Measurements from ENCODE around the gene LMLN. TPM values are rescaled to one million over a fixed set of nuclear protein-coding genes. Genes with fewer than 3 reads are reported as not detected.
"Not testable (repeated sequence)": the region's sequence is repeated elsewhere in the genome, so short reads cannot be mapped to it uniquely, and the experiment has no call there.

Gene LMLN, protein sequence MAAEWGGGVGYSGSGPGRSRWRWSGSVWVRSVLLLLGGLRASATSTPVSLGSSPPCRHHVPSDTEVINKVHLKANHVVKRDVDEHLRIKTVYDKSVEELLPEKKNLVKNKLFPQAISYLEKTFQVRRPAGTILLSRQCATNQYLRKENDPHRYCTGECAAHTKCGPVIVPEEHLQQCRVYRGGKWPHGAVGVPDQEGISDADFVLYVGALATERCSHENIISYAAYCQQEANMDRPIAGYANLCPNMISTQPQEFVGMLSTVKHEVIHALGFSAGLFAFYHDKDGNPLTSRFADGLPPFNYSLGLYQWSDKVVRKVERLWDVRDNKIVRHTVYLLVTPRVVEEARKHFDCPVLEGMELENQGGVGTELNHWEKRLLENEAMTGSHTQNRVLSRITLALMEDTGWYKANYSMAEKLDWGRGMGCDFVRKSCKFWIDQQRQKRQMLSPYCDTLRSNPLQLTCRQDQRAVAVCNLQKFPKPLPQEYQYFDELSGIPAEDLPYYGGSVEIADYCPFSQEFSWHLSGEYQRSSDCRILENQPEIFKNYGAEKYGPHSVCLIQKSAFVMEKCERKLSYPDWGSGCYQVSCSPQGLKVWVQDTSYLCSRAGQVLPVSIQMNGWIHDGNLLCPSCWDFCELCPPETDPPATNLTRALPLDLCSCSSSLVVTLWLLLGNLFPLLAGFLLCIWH
- total RNA-seq = 5.1 and 8.0 TPM in 2 replicates
- polyA plus RNA-seq (2012) = 5.7 TPM

GRCh38 chr3:197959891-197960693 is at the start of gene LMLN:
Gene LMLN, plus strand, starts transcription at chr3:197960217. Its CDS starts 29 bp downstream, at chr3:197960246.
- peak; percentile 97 for DNase-seq (ENCODE audit: low read depth)

GRCh38 chr3:197912741-197913476 is 47.1 kb upstream of the LMLN start:
- DNase-seq (ENCODE audit: low read depth) = no peak

DNA sequence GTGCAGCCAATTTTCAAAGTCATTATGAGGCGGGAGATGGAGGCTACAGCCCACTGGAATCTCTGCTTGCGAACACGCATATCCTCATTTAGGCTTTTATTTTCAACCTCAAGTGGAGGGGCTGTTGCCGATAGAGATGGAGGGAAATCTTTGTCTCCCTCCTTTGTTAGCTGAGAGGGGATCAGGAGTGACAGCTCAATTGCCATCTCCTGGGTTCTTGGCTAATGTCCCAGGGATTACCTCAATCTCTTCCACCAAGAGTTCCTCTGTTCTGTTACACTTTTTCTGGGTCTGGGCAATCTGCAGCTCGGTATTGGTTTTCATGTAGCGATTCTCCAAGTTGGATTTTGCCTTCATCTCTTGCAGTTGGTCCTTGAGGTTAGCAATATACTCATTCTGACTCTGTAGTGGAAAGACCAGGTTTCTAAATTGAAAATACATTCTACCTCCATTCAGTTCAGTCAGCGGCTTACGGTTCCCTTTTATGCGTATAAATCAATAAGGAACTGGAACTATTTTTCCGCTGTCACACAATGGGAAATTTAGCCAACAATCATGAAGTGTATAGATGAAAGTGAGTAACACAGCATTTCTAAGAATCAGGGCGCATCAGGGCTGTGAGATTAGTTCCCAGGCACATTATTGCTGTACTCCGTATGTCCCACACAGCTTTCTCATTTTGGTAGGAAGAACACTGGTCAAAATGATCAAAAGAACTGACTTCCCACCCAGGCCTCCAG is 46.2 kb upstream of the LMLN start:
- DNase-seq (ENCODE audit: low read depth) = no peak

DNA sequence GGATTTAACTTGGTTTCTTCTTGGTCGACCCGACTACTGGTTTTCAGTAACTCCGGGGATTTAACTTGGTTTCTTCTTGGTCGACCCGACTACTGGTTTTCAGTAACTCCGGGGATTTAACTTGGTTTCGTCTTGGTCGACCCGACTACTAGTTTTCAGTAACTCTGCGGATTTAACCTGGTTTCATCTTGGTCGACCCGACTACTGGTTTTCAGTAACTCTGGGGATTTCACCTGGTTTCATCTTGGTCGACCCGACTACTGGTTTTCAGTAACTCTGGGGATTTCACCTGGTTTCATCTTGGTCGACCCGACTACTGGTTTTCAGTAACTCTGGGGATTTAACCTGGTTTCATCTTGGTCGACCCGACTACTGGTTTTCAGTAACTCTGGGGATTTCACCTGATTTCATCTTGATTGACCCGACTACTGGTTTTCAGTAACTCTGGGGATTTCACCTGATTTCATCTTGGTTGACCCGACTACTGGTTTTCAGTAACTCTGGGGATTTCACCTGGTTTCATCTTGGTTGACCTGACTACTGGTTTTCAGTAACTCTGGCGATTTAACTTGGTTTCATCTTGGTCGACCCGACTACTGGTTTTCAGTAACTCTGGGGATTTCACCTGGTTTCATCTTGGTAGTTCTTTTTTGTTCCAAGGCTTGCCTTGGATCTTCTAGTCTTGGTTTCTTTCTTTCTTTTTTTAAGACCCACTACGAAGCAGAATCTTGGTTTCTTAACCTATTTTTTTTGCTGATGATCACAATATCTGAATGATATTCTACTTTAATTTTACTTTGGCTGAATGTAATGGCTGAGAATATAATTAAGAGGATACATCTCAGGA is 38.4 kb upstream of the LMLN start:
- DNase-seq (ENCODE audit: low read depth) = not testable (repeated sequence)

GRCh38 chr3:197926418-197926817 is 33.6 kb upstream of the LMLN start:
- no peak for DNase-seq (ENCODE audit: low read depth)

DNA sequence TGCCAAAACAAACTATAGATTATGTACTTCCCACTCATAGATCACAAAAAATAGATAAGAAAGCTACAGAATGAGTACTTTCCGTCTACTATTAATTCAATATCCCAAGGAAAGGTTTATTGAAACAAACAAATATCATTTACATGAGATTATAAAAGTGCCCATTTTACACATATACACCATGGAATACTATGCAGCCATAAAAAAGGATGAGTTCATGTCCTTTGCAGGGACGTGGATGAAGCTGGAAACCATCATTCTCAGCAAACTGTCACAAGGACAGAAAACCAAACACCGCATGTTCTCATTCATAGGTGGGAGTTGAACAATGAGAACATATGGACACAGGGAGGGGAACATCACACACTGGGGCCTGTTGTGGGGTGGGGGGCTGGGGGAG is 32.4 kb upstream of the LMLN start:
- not testable (repeated sequence) for DNase-seq (ENCODE audit: low read depth)

- no peak for DNase-seq (ENCODE audit: low read depth)
These were observed 23.1 kb upstream of the LMLN start for GRCh38 chr3:197936819-197937384.

DNA sequence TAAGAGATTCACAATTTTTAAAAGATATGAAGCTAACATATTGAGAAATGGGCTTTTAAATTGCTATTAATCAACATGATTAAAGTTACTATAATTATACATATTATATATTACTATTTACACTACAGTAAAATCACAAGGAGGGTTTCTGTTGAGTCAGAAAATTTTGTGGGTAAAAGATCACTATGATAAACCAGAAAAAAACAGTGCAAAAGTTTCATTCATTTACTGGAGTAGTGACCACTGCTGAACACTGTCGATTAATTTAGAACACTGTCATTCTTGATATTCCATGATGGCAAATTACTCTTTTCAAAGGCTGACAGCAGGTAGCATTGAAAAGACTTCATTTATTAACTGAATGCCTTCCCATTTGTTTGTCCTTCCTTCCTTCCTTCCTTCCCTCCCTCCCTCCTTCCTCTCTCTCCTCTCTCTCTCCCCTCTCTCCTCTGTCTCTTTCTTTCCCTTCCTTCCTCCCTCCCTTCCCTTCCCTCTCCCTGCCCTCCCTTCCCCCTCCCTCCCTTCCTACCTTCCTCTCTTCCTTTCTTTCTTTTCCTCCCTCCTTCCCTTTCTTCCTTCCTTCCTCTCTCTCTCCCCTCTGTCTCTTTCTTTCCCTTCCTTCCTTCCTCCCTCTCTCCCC is 19.2 kb upstream of the LMLN start:
- no peak for DNase-seq (ENCODE audit: low read depth)

DNA sequence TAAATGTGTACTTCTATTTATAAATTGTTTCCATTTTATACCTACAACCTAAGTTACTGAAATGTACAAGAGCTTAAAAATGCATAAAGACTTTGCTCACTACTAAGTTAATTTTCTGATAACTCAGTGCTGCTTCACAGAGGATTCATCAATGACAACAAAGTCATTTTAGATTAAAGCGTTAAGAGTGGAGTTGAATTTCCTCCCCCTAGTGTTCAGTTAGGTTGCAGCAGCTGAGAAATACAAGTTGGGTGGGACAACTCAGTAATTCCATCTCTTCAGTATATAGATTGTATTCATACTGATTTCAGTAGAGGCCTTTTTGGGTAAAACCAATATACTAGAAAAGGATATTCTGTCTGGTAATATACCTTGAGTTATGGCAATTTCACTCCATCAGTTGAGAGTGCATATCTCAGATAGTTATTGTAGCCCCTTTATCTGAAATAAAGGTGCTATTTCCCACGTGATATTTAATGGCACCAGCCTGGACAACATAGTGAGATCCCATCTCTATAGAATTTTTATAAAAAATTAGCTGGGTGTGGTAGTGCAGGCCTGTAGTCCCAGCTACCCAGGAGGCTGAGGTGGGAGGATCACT is 17.0 kb upstream of the LMLN start:
- peak; percentile 57 for DNase-seq (ENCODE audit: low read depth)

DNA sequence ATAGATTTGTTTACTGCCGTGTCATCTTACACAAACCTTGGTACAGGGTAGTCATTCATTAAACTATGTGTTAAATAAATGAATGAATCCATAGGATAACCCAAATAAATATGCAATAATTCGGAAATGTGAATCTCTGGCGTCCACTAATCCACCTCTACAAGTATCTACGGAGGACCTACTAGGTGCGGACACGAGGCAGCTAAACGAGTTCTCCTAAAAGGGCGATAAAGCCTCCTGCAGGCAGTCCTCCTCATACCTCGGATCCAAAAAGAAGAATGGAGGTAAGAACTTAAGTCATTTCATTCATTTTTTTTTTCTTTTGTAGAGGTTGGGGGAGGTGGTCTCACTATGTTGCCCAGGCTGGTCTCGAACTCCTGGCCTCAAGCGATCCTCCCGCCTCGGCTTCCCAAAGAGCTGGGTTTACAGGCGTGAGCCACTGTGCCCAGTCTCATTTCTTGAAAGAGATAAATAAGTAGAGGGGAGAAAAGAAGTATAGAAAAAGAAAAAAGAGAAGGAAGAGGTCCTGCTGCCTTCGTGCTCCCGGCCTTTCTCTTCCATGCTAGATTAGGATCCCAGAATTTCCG is 10.7 kb upstream of the LMLN start:
- DNase-seq (ENCODE audit: low read depth) = no peak

GRCh38 chr3:197949778-197950676 is 10.0 kb upstream of the LMLN start, which contains the start of gene RPL35A:
Gene RPL35A, plus strand, starts transcription at chr3:197950190. Its CDS starts 778 bp downstream, at chr3:197950968.
- DNase-seq (ENCODE audit: low read depth) = peak; percentile 97

DNA sequence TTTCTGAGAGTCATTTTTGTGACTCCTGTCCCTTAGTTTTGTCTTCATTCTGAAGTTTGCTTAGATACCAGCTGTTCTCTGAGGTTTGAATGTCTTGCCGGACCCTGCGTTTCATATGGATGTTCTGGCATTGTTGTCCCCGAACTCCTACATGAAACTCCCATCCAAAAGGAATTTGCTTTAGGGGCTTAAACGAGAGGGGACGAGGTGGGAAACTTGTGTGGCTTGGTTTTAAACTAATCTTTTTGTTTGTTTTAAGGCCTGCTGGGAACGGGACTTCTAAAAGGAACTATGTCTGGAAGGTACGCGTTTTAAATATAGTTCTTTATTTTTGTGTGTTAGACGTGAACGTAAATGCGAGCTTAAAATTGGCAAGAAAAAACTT is 9.3 kb upstream of the LMLN start:
- DNase-seq (ENCODE audit: low read depth) = no peak

GRCh38 chr3:197951392-197951990 is 8.5 kb upstream of the LMLN start:
- no peak for DNase-seq (ENCODE audit: low read depth)

DNA sequence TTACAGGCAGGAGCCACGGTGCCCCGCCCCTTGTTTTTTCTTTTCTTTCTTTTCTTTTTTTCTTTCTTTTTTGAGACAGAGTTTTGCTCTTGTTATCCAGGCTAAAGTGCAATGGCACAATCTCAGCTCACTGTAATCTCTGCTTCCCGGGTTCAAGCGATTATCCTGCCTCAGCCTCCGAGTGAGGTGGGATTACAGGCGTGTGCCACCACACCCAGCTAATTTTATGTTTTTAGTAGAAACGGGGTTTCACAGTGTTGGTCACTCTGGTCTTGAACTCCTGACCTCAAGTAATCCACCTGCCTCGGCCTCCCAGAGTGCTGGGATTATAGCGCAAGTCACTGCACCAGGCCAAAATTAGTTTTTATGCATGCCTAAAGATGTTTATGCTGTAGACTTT is 7.6 kb upstream of the LMLN start:
- no peak for DNase-seq (ENCODE audit: low read depth)

- DNase-seq (ENCODE audit: low read depth) = no peak
These were observed 6.7 kb upstream of the LMLN start for GRCh38 chr3:197953325-197953724.

- no peak for DNase-seq (ENCODE audit: low read depth)
These were observed 6.1 kb upstream of the LMLN start for GRCh38 chr3:197953881-197954280.

All from myocyte (in vitro differentiated cells).